Duodenal mucosa (tissue), 2 donors: ENCODE data around the gene DGKE.

Source experiments
- H3K27ac ChIP-seq: one replicate; pipeline ENCODE4 v1.7.0; 2013; ENCODE audit warnings: low read depth, low read length
- H3K27me3 ChIP-seq, 2 donors: one replicate each; pipeline ENCODE4 v1.7.0; 2013; ENCODE audit warnings: low read length in 2 of 2, control low read depth in 1 of 2; ENCODE audit not compliant: insufficient read depth in 2 of 2, control insufficient read depth in 1 of 2
- H3K36me3 ChIP-seq, 2 donors: one replicate each; pipeline ENCODE4 v1.7.0; 2013; ENCODE audit warnings: low read length in 2 of 2, control low read depth in 1 of 2; ENCODE audit not compliant: insufficient read depth in 2 of 2, control insufficient read depth in 1 of 2
- H3K4me1 ChIP-seq, 2 donors: one replicate each; pipeline ENCODE4 v1.7.0; 2013; ENCODE audit warnings: low read length in 2 of 2, control low read depth in 1 of 2; ENCODE audit not compliant: insufficient read depth in 2 of 2, control insufficient read depth in 1 of 2
- H3K4me3 ChIP-seq, 2 donors: one replicate each; pipeline ENCODE4 v1.7.0; 2013; ENCODE audit warnings: low read length in 2 of 2, low read depth in 1 of 2
- H3K9ac ChIP-seq, 2 donors: one replicate each; pipeline ENCODE4 v1.7.0; 2013; ENCODE audit warnings: low read length in 2 of 2, low read depth in 1 of 2
- H3K9me3 ChIP-seq, 2 donors: one replicate each; pipeline ENCODE4 v1.7.0; 2013; ENCODE audit warnings: low read length in 2 of 2, control low read depth in 1 of 2; ENCODE audit not compliant: control insufficient read depth in 1 of 2

DGKE gene

GRCh38 chr17:56845934-56846333, 12.0 kb downstream of the DGKE start:
- Histone ChIP-seq H3K9ac (no peak overlapping the region), H3K4me1 (no peaks in the 10 kb centered on the region), H3K27me3 (no peaks in the 10 kb centered on the region), H3K27ac (no peak overlapping the region), H3K36me3 (peaks cover 3 to 22% of the 10 kb centered on the region in 2 donors), H3K9me3 (no peaks in the 10 kb centered on the region), H3K4me3 (no peak overlapping the region)

- peaks cover 3 to 22% of the 10 kb centered on the region in 2 donors for H3K36me3 ChIP-seq
- H3K9me3 ChIP-seq = no peaks in the 10 kb centered on the region
- H3K27me3 ChIP-seq = no peaks in the 10 kb centered on the region
- no peak overlapping the region for H3K27ac ChIP-seq
- H3K9ac ChIP-seq = no peak overlapping the region
- no peak overlapping the region for H3K4me3 ChIP-seq
- no peaks in the 10 kb centered on the region for H3K4me1 ChIP-seq
These were observed 13.2 kb downstream of the DGKE start for GRCh38 chr17:56847106-56847505.

DNA sequence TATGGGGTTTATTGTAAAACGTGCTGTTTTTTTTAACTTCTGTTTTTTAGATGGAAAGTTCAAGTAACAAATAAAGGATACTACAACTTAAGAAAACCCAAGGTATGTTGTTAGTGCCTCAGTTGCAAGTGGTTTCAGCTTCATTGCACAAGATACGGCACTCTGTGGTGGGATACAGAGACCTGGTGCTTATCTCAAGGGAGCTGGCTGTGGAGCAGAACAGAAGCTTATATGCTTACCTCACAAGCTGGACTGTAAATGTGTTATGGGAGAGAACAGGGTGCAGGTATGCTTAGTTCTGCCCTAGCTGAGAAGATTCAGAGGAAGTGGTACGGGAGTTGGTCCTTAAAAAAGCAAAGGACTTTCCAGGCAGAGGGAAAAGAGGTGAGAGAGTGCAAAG, 15.2 kb downstream of the DGKE start:
- H3K4me3 ChIP-seq = no peak overlapping the region
- no peaks in the 10 kb centered on the region for H3K27me3 ChIP-seq
- H3K27ac ChIP-seq = no peak overlapping the region
- no peaks in the 10 kb centered on the region for H3K9me3 ChIP-seq
- H3K9ac ChIP-seq = no peak overlapping the region
- H3K4me1 ChIP-seq = no peaks in the 10 kb centered on the region
- peaks cover 3 to 22% of the 10 kb centered on the region in 2 donors for H3K36me3 ChIP-seq

DNA sequence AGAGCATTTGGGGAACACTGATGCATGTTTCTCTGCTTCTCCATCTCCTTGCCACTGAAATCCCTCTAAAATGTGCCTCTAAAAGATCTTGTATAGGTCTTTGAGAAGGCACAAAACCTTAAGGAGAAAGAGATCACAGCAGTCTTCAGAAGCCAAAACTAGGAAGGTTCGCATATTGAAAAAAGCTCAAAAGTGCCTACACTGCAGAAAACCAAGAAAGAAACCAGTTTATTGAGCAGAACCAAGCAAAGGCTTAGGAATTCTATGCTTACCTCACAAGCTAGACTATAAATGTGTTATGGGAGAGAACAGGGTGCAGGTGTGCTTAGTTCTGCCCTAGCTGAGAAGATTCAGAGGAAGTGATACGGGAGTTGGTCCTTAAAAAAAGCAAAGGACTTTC, 16.6 kb downstream of the DGKE start:
- Histone ChIP-seq H3K4me3 (no peak overlapping the region), H3K36me3 (peaks cover 3 to 22% of the 10 kb centered on the region in 2 donors), H3K4me1 (no peaks in the 10 kb centered on the region), H3K9ac (no peak overlapping the region), H3K27me3 (no peaks in the 10 kb centered on the region), H3K9me3 (no peaks in the 10 kb centered on the region), H3K27ac (no peak overlapping the region)

DNA sequence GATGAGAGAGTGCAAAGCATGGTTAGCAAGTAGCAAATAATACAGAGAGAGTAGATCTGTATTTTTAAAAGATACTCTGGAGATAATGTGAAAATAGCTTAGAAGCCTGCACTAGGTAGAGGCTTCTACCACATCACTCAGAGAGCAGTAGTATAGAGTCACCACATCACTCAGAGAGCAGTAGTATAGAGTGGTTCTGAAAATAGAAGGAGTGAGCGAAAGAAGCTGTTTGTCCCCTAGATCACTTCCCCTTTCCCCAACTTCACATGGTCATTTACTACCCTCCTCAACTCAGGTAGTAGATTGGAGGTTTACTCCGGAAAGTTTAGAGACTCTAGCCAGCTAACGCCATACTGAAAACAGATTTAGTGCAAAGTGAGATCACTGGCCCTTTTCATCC, 17.1 kb downstream of the DGKE start:
- Histone ChIP-seq H3K9ac (no peak overlapping the region), H3K4me1 (no peaks in the 10 kb centered on the region), H3K27me3 (no peaks in the 10 kb centered on the region), H3K27ac (no peak overlapping the region), H3K36me3 (peaks cover 3 to 23% of the 10 kb centered on the region in 2 donors), H3K4me3 (no peak overlapping the region), H3K9me3 (no peaks in the 10 kb centered on the region)

DNA sequence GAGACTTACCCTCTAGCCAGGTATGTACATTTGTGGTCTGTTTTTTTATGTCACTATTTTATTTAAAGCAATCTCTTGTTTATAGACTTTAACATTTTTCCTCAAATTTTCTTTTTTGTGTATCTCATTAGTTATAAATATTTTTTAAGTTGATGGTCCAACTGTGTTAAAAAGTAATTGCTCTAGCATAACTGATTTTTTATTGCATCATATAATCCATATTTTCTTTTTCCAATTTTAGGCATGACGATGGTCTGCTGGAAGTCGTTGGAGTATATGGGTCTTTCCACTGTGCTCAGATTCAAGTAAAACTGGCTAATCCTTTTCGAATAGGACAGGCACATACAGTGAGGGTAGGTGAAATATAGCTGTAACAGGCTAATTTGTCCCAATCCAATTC, 27.9 kb downstream of the DGKE start:
- H3K9ac ChIP-seq = no peak overlapping the region
- no peaks in the 10 kb centered on the region for H3K9me3 ChIP-seq
- no peaks in the 10 kb centered on the region for H3K4me1 ChIP-seq
- peaks cover 7 to 27% of the 10 kb centered on the region in 2 donors for H3K36me3 ChIP-seq
- H3K27ac ChIP-seq = no peak overlapping the region
- H3K4me3 ChIP-seq = no peak overlapping the region
- H3K27me3 ChIP-seq = no peaks in the 10 kb centered on the region

DNA sequence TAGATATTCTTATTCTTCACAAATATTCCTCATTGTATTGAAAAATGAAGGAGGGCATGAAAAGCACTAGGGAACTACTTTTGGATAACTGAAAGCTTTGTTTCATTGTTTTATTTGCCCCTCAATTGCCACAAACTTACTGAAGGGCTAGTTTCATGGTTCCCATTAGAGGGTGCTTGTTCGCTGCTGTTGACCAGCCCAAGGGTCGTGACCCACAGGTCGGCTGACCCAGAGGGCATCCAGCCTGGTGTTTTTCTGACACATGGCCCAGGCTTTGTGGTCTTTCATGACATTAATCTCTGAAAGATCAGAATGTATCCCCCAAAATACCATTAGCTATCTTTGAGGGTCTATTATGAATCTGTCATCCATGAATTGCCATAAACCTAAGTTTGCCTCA, 30.0 kb downstream of the DGKE start:
- H3K4me3 ChIP-seq = no peak overlapping the region
- H3K4me1 ChIP-seq = peaks cover 8 to 11% of the 10 kb centered on the region in 2 donors
- H3K27ac ChIP-seq = no peak overlapping the region
- no peaks in the 10 kb centered on the region for H3K27me3 ChIP-seq
- H3K9me3 ChIP-seq = no peaks in the 10 kb centered on the region
- no peak overlapping the region for H3K9ac ChIP-seq
- peaks cover 3 to 21% of the 10 kb centered on the region in 2 donors for H3K36me3 ChIP-seq

- Histone ChIP-seq H3K9me3 (no peaks in the 10 kb centered on the region), H3K36me3 (peaks cover 0 to 18% of the 10 kb centered on the region in 2 donors), H3K27ac (no peak overlapping the region), H3K4me1 (peaks cover 8 to 11% of the 10 kb centered on the region in 2 donors), H3K9ac (no peak overlapping the region), H3K27me3 (no peaks in the 10 kb centered on the region), H3K4me3 (no peak overlapping the region)
These were observed 32.1 kb downstream of the DGKE start for GRCh38 chr17:56866076-56866475.

- Histone ChIP-seq H3K27me3 (no peaks in the 10 kb centered on the region), H3K4me1 (peaks cover 8 to 11% of the 10 kb centered on the region in 2 donors), H3K4me3 (no peak overlapping the region), H3K36me3 (peaks cover 0 to 14% of the 10 kb centered on the region in 2 donors), H3K9ac (no peak overlapping the region), H3K9me3 (no peaks in the 10 kb centered on the region), H3K27ac (no peak overlapping the region)
These were observed 32.5 kb downstream of the DGKE start for GRCh38 chr17:56866496-56866895.

- Histone ChIP-seq H3K9ac (no peak overlapping the region), H3K36me3 (peaks cover 0 to 2% of the 10 kb centered on the region in 2 donors), H3K27me3 (no peaks in the 10 kb centered on the region), H3K27ac (no peak overlapping the region), H3K4me1 (peaks cover 8 to 11% of the 10 kb centered on the region in 2 donors), H3K9me3 (no peaks in the 10 kb centered on the region), H3K4me3 (no peak overlapping the region)
These were observed 34.0 kb downstream of the DGKE start for GRCh38 chr17:56867948-56868376.

DNA sequence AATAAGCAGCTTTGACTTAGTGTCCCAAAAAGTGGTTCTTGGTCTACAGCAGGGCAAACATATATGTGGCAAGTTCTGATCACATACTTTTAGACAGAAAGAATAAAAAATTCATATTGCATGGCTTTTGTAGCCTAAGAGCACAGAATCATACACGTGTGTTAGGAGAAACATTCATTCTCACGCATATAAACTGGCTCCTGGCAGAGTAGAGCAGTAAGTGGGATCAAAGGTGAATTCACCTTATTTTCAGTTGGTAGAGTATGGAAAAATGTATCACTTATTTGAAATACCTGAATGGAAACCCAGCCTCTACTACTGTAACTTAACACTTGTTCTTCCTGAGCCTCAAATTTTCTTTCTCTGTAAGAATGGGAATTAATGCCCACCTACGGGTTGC, 34.8 kb downstream of the DGKE start:
- no peaks in the 10 kb centered on the region for H3K9me3 ChIP-seq
- H3K36me3 ChIP-seq = no peaks in the 10 kb centered on the region
- H3K27me3 ChIP-seq = no peaks in the 10 kb centered on the region
- H3K4me1 ChIP-seq = peaks cover 8 to 11% of the 10 kb centered on the region in 2 donors
- H3K4me3 ChIP-seq = no peak overlapping the region
- no peak overlapping the region for H3K27ac ChIP-seq
- H3K9ac ChIP-seq = no peak overlapping the region
